GM23248 (cell line): ENCODE results near the gene DOCK3. TPM values are rescaled to one million over a fixed set of nuclear protein-coding genes. Genes with fewer than 3 reads are reported as not detected.
A peak's percentile ranks its signal among the peaks of the same experiment; 100 is the strongest.

Experiments
- DNase-seq: peaks from one replicate; pipeline ENCODE4 v3.0.0-alpha.2; 2015
- H2AFZ ChIP-seq: fragments of 200-600 bp; sonication (generic); 2 replicates; pipeline ENCODE4 v1.6.1; 2016; ENCODE audit warnings: antibody characterized with exemption
- H3F3A ChIP-seq: fragments of 200-600 bp; sonication (generic); 2 replicates; pipeline ENCODE4 v1.6.1; 2016; ENCODE audit warnings: mild to moderate bottlenecking, antibody characterized with exemption, mixed run types; ENCODE audit not compliant: insufficient read depth
- H3K27ac ChIP-seq: fragments of 200-600 bp; sonication (generic); 2 replicates; pipeline ENCODE4 v1.5.1; 2016; ENCODE audit warnings: mild to moderate bottlenecking
- H3K27me3 ChIP-seq: fragments of 200-600 bp; sonication (generic); replicated peaks from 2 replicates; pipeline ENCODE4 v1.6.1; 2016; ENCODE audit warnings: mild to moderate bottlenecking; ENCODE audit not compliant: insufficient read depth
- H3K36me3 ChIP-seq: fragments of 200-600 bp; sonication (generic); 2 replicates; pipeline ENCODE4 v1.6.1; 2016; ENCODE audit warnings: low read depth, mild to moderate bottlenecking
- H3K4me1 ChIP-seq: fragments of 200-600 bp; sonication (generic); 2 replicates; pipeline ENCODE4 v1.6.1; 2016; ENCODE audit warnings: mild to moderate bottlenecking; ENCODE audit not compliant: insufficient read depth
- H3K4me2 ChIP-seq: fragments of 200-600 bp; sonication (generic); one replicate; pipeline ENCODE4 v1.6.1; 2016; ENCODE audit warnings: mild to moderate bottlenecking; ENCODE audit not compliant: unreplicated experiment
- H3K4me3 ChIP-seq: fragments of 200-600 bp; sonication (generic); 2 replicates; pipeline ENCODE4 v1.5.1; 2016; ENCODE audit warnings: mild to moderate bottlenecking
- H3K79me2 ChIP-seq: fragments of 200-600 bp; sonication (generic); 2 replicates; pipeline ENCODE4 v1.6.1; 2016; ENCODE audit warnings: mild to moderate bottlenecking; ENCODE audit not compliant: insufficient read depth
- H3K9ac ChIP-seq: fragments of 200-600 bp; sonication (generic); 2 replicates; pipeline ENCODE4 v1.6.1; 2016; ENCODE audit warnings: mild to moderate bottlenecking
- H3K9me2 ChIP-seq: fragments of 200-600 bp; sonication (generic); 2 replicates; pipeline ENCODE4 v1.6.1; 2016; ENCODE audit warnings: mixed run types, mild to moderate bottlenecking, moderate library complexity; ENCODE audit not compliant: insufficient read depth
- H3K9me3 ChIP-seq: fragments of 200-600 bp; sonication (generic); one replicate; pipeline ENCODE4 v1.6.1; 2017; ENCODE audit warnings: low read depth
- H4K20me1 ChIP-seq: fragments of 200-600 bp; sonication (generic); 2 replicates; pipeline ENCODE4 v1.6.0; 2016; ENCODE audit not compliant: insufficient read depth
- EZH2 ChIP-seq: fragments of 200-600 bp; sonication (generic); IDR thresholded peaks from 2 replicates; pipeline ENCODE4 v1.6.1; 2018; ENCODE audit warnings: antibody characterized with exemption, mild to moderate bottlenecking; ENCODE audit not compliant: insufficient read depth, poor library complexity, severe bottlenecking
- EZH2phosphoT487 ChIP-seq: fragments of 200-600 bp; sonication (generic); IDR thresholded peaks from 2 replicates; pipeline ENCODE4 v1.6.1; 2018; ENCODE audit warnings: antibody characterized with exemption, moderate library complexity, mild to moderate bottlenecking, low read depth; ENCODE audit not compliant: insufficient read depth
- WGBS, 2 experiments: methylation state at CpG; one replicate each; pipeline ENCODE4 v1.1.6; 2015 to 2017; ENCODE audit warnings: low lambda C conversion rate in 2 of 2, low coverage in 1 of 2; ENCODE audit errors: missing lambda C conversion rate in 2 of 2; 5-methylcytosine and 5-hydroxymethylcytosine counted together
- in situ Hi-C: fragments of 300-500 bp; cut with MboI; formaldehyde crosslinking; loops from 2 replicates; pipeline ENCODE4 v1.15.0; 2020
- polyA plus RNA-seq: library from polyadenylated mRNA; unstranded; fragments of >200 nt; fragmentation: Nextera tagmentation; extraction: Ambion mirVana; gene quantifications from 2 replicates; pipeline ENCODE4 v1.2.1, GENCODE V29; 2016
- total RNA-seq: library from RNA; depleted of rRNA; stranded (reverse); fragments of >200 nt; shearing (Covaris generic); gene quantifications from 2 replicates; pipeline ENCODE4 v1.2.3, GENCODE V29; 2014

DOCK3 gene
- total and polyA plus RNA-seq, 2 experiments from 2014 or later: 0.23 to 0.43 TPM

DNA sequence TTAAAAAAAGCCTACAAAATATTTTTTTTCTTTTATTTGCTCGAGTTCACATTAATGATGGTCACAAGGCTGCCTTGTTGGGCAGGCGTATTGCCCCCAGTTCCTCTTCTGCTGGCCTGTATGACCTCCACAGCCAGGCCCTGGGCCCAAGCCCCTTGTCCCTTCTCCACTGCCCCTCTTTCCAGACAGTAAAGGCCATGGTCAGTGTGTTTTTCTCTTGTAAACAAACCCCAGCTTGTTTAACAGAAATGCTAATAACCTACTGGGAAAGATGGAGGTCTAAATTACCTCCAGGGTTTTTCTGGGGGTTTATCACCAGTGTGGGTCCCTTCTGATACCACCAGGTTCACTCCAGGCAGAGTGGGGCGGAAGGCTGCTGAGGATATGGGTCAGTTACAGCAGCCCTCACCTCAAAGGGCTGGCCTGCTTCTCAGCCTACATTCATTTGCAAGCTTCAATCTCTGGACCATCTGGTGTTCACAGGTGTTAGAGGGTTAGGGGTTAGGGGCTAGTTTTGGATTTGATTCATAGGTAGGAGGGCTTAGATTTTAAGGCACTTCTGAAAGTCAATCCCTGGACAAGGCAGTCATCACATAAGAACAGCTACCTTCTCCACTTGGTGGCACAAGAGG is 708.3 kb downstream of the DOCK3 start:
- Histone ChIP-seq H3K9me3 (no peaks in the 10 kb centered on the region), H4K20me1 (no peaks in the 10 kb centered on the region), H3K9me2 (no peaks in the 10 kb centered on the region), H3K79me2 (peaks cover 47% of the 10 kb centered on the region), H3K27me3 (no peaks in the 10 kb centered on the region), H3K9ac (peak overlapping the region; percentile 98; the same call in 1 of the 2 replicates), H3K4me3 (peak overlapping the region; percentile 98), H3K27ac (no peak overlapping the region), H2AFZ (no peak overlapping the region), H3K36me3 (no peaks in the 10 kb centered on the region; the same call in 1 of the 2 replicates), H3K4me2 (peak overlapping the region; percentile 89), H3F3A (peaks cover 10% of the 10 kb centered on the region), H3K4me1 (peaks cover 16% of the 10 kb centered on the region)
- no peak for TF ChIP-seq EZH2phosphoT487
- TF ChIP-seq EZH2: no peak
- in situ Hi-C loops: no loop called here
- 99 to 100% methylated on average over 3 of the region's 3 CpGs for WGBS, 2 experiments
- no peak for DNase-seq

DNA sequence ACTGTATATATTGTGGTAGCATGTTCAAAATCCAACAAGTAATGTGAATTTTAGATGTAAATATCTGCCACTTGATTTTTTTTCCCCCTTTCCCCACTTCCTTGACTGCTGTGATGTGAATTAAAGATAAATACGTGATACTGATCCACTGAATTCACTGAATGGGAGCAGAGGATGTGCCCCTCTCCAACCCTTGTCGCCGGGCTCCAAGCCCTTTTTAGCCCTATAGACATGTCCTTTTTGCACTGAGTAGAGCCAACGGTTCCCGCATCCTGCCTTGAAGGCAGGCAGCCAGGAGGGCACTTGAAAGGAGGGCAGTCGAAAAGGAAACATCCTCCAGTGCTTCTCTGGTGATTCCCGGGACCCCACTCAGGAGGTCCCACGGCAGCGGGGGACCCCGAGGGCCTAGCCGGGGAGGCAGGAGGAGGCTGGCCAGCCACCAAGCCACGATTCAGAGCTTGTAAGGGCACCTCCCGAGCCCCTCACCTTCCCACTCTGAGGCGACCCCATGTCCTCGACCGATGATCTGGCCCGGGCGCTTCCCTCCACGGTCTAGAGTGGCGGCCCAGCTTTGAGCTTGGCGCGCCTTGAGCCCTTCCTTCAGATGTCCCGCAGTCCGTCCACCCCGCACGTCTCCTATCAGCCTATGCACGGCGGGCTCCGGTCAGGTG is 709.5 kb downstream of the DOCK3 start:
- Histone ChIP-seq H3K9ac (peak overlapping the region; percentile 98), H2AFZ (peak overlapping the region; percentile 96), H3K27me3 (no peaks in the 10 kb centered on the region), H3K9me2 (no peaks in the 10 kb centered on the region), H3K4me3 (peak overlapping the region; percentile 98), H3F3A (peaks cover 16% of the 10 kb centered on the region), H3K27ac (peak overlapping the region; percentile 82), H3K4me1 (peaks cover 16% of the 10 kb centered on the region), H4K20me1 (no peaks in the 10 kb centered on the region), H3K36me3 (no peaks in the 10 kb centered on the region; the same call in 1 of the 2 replicates), H3K9me3 (no peaks in the 10 kb centered on the region), H3K4me2 (peak overlapping the region; percentile 89), H3K79me2 (peaks cover 54% of the 10 kb centered on the region)
- in situ Hi-C loops: no loop called here
- TF ChIP-seq EZH2 (no peak), EZH2phosphoT487 (no peak)
- 1% methylated on average over 22 to 29 of the region's 29 CpGs for WGBS, 2 experiments
- peak; percentile 66 for DNase-seq

GRCh38 chr3:51384726-51385473 is 710.2 kb downstream of the DOCK3 start, which contains the start of gene MANF:
Gene MANF (plus strand): TSS chr3:51385291. CDS start chr3:51385343, 52 bp downstream.
- peak within 1 kb of the TSS; percentile 82 for H3K27ac ChIP-seq
- peak within 1 kb of the TSS; percentile 98 for H3K9ac ChIP-seq
- peaks cover 54% of the 10 kb centered on the region for H3K79me2 ChIP-seq
- H3K27me3 ChIP-seq: no peaks in the 10 kb centered on the region
- peak within 1 kb of the TSS; percentile 98 for H3K4me3 ChIP-seq
- no peaks in the 10 kb centered on the region for H3K9me3 ChIP-seq
- in situ Hi-C loops: no loop called here
- no peaks in the 10 kb centered on the region for H4K20me1 ChIP-seq
- H3F3A ChIP-seq: peaks cover 21% of the 10 kb centered on the region
- no peaks in the 10 kb centered on the region; the same call in 1 of the 2 replicates for H3K36me3 ChIP-seq
- no peaks in the 10 kb centered on the region for H3K9me2 ChIP-seq
- peaks cover 16% of the 10 kb centered on the region for H3K4me1 ChIP-seq
- H3K4me2 ChIP-seq: peak within 1 kb of the TSS; percentile 89
- H2AFZ ChIP-seq: peak within 1 kb of the TSS; percentile 96
- 0 to 1% methylated on average over 58 to 60 of the region's 65 CpGs for WGBS, 2 experiments
- peak; percentile 99 for DNase-seq
- TF ChIP-seq EZH2 (no peak), EZH2phosphoT487 (no peak)

GRCh38 chr3:51385621-51386091 is 710.9 kb downstream of the DOCK3 start:
- Histone ChIP-seq H3K79me2 (peaks cover 54% of the 10 kb centered on the region), H2AFZ (peak overlapping the region; percentile 52)
- in situ Hi-C loops: no loop called here

More at GRCh38 chr3:51385621-51386091, 710.9 kb downstream of the DOCK3 start:
- H3K36me3 ChIP-seq: no peaks in the 10 kb centered on the region; the same call in 1 of the 2 replicates
- no peaks in the 10 kb centered on the region for H3K9me3 ChIP-seq
- peak overlapping the region; percentile 61 for H3K27ac ChIP-seq
- H3K4me3 ChIP-seq: peak overlapping the region; percentile 98
- no peaks in the 10 kb centered on the region for H3K9me2 ChIP-seq
- WGBS, 2 experiments: 4 to 5% methylated on average over 18 of the region's 18 CpGs
- no peaks in the 10 kb centered on the region for H3K27me3 ChIP-seq
- H4K20me1 ChIP-seq: no peaks in the 10 kb centered on the region
- DNase-seq: peak; percentile 47
- H3K9ac ChIP-seq: peak overlapping the region; percentile 98
- peak overlapping the region; percentile 75 for H3K4me2 ChIP-seq
- peaks cover 16% of the 10 kb centered on the region for H3K4me1 ChIP-seq
- H3F3A ChIP-seq: peaks cover 27% of the 10 kb centered on the region
- TF ChIP-seq EZH2phosphoT487: no peak
- no peak for TF ChIP-seq EZH2
